ENCODE results near the gene TNPO3. TPM values are rescaled to one million over a fixed set of nuclear protein-coding genes. Genes with fewer than 3 reads are reported as not detected.
A peak's percentile ranks its signal among the peaks of the same experiment; 100 is the strongest.

Gene TNPO3
- total and polyA plus RNA-seq, 2 of the 4 experiments (the other 2 are of a cell fraction) = 24.2 to 77.2 TPM

DNA sequence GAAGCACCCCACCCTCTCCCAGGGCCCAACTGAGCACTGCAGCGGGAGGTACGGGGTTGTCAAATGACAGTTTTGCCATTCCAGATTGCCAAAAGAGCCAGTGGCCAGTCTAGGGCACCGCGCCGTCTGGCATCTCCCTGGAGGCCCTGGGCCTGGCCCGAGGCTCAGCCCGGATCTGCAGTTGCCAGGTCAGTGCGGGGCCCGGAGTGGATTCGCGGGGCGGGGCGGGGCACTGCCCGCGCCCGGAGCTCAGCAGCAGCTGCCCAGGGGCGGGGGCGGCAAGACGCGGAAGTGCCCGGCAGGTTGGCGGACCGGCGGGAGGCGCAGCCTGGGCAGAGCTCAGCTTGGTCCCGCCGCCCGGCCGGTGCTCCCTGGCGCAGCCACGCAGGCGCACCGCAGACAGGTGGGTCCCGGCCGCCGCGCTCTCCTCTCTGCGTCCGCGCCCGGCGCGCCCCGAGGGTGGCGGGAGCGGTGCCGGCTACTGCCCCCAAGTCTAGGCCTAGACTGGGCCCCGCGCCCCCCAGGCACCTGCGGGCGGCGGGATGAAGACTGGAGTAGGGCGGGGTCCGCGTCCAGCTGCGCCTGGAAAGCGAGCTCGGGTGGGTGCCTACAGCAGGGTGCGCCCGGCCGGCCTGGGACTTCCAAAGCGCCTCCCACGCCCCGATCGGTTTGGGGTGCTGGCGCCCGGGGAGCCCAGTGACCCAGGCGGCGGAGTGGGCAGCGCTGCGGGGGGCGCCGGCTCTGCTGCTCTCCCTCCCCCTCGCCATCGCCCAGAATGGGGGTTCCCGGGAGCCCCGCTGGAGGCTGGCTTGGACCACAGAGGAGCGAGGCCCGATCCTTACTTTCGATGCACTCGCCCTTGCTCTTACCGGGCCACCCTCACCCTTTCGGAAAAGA lies 117.0 kb downstream of the TNPO3 start, which contains the start of gene IRF5:
IRF5 (plus strand) TSS at position 281 of the 897 bp plus-strand sequence. CDS start 4,155 bp downstream, outside the sequence.
- peaks cover 82% of the 10 kb centered on the region for H3K27me3 ChIP-seq (ENCODE audit: control insufficient read depth, insufficient read depth, low read length)
- no peak within 1 kb of the TSS for H4K5ac ChIP-seq (ENCODE audit: low read depth, low read length)
- DNase-seq = no peak
- H3K56ac ChIP-seq (ENCODE audit: extremely low read depth, insufficient read depth, low read length) = no peak within 1 kb of the TSS
- peak within 1 kb of the TSS; percentile 75 for H3K4me2 ChIP-seq (ENCODE audit: low read depth, low read length)
- no peak within 1 kb of the TSS for H3K4ac ChIP-seq (ENCODE audit: low read depth, low read length)
- no peak within 1 kb of the TSS for H3K23ac ChIP-seq (ENCODE audit: low read depth, low read length)
- H2BK15ac ChIP-seq (ENCODE audit: low read depth, low read length) = no peak within 1 kb of the TSS
- H3K18ac ChIP-seq (ENCODE audit: low read depth, low read length) = no peak within 1 kb of the TSS
- H3K14ac ChIP-seq (replicated peaks; ENCODE audit: low read depth, low read length) = no peak within 1 kb of the TSS
- no peak within 1 kb of the TSS for H4K8ac ChIP-seq (ENCODE audit: low read depth in 2 of 2, low read length in 2 of 2)
- intact Hi-C loops (cut with micrococcal nuclease) (no loop called here), dilution Hi-C loops (cut with HindIII; ENCODE audit: low sequenced_read_pairs, unreplicated experiment) (no loop called here), in situ Hi-C loops (cut with MboI; ENCODE audit: low sequenced_read_pairs) (no loop called here)
- H4K91ac ChIP-seq (ENCODE audit: insufficient read depth, low read depth, low read length) = no peak within 1 kb of the TSS
- 2% methylated on average over 11 of the region's 83 CpGs; no CpG with 5 or more reads in 1 of the 2 experiments for WGBS, 2 experiments (ENCODE audit: extremely low coverage in 2 of 2, insufficient read length in 1 of 2)
- no peak within 1 kb of the TSS for H2BK5ac ChIP-seq (ENCODE audit: low read depth, low read length, poor library complexity, severe bottlenecking)
- H2BK120ac ChIP-seq (ENCODE audit: low read depth, low read length) = no peak within 1 kb of the TSS
- H4K20me1 ChIP-seq (ENCODE audit: insufficient read depth, low read length) = no peaks in the 10 kb centered on the region; the same call in 1 of the 2 replicates
- no peaks in the 10 kb centered on the region for H3K79me1 ChIP-seq (ENCODE audit: low read depth in 1 of 2, low read length in 2 of 2)
- H3K36me3 ChIP-seq (ENCODE audit: control insufficient read depth, insufficient read depth, low read length) = no peaks in the 10 kb centered on the region
- H3K27ac ChIP-seq (ENCODE audit: insufficient read depth, low read length) = no peak within 1 kb of the TSS
- no peaks in the 10 kb centered on the region for H3K9me1 ChIP-seq (ENCODE audit: insufficient read depth, low read length)
- peak within 1 kb of the TSS; percentile 21 for H3K4me3 ChIP-seq (ENCODE audit: insufficient read depth, low read depth, low read length)
- peak; percentile 43 for ATAC-seq (ENCODE audit: low read depth)
- no peak within 1 kb of the TSS for H2BK20ac ChIP-seq (ENCODE audit: low read depth, low read length)
- peak within 1 kb of the TSS; percentile 70 for H2AFZ ChIP-seq (replicated peaks; ENCODE audit: low read length, poor library complexity)
- ChIA-PET CTCF (no interaction called here), POLR2A (ENCODE audit: unreplicated experiment) (no interaction called here)
- H3K9ac ChIP-seq (ENCODE audit: low read depth, low read length) = no peak within 1 kb of the TSS
- no peaks in the 10 kb centered on the region; the same call in 1 of the 2 replicates for H3K4me1 ChIP-seq (ENCODE audit: control insufficient read depth, insufficient read depth, low read length)
- no peak within 1 kb of the TSS for H2AK5ac ChIP-seq (ENCODE audit: low read depth, low read length)
- no peaks in the 10 kb centered on the region for H3K9me3 ChIP-seq (ENCODE audit: control insufficient read depth, insufficient read depth, low read length)
- H2AK9ac ChIP-seq (replicated peaks; ENCODE audit: low read depth, low read length, poor library complexity) = peak within 1 kb of the TSS; percentile 28
- no TSS peak for BruUV-seq (replicated peaks)
- TF ChIP-seq, protein P1, sequence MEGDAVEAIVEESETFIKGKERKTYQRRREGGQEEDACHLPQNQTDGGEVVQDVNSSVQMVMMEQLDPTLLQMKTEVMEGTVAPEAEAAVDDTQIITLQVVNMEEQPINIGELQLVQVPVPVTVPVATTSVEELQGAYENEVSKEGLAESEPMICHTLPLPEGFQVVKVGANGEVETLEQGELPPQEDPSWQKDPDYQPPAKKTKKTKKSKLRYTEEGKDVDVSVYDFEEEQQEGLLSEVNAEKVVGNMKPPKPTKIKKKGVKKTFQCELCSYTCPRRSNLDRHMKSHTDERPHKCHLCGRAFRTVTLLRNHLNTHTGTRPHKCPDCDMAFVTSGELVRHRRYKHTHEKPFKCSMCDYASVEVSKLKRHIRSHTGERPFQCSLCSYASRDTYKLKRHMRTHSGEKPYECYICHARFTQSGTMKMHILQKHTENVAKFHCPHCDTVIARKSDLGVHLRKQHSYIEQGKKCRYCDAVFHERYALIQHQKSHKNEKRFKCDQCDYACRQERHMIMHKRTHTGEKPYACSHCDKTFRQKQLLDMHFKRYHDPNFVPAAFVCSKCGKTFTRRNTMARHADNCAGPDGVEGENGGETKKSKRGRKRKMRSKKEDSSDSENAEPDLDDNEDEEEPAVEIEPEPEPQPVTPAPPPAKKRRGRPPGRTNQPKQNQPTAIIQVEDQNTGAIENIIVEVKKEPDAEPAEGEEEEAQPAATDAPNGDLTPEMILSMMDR (conservative IDR thresholded peaks at IDR 0.05; ENCODE audit: low read depth, low read length) = no peak
- TF ChIP-seq CEBPB (IDR thresholded peaks at IDR 0.05; ENCODE audit: low read depth, low read length) (no peak), CHD1 (IDR thresholded peaks at IDR 0.05; ENCODE audit: low read depth, low read length) (no peak), BHLHE40 (IDR thresholded peaks at IDR 0.05; ENCODE audit: low read depth, low read length) (no peak), FOS (IDR thresholded peaks at IDR 0.05; ENCODE audit: low read depth, low read length) (no peak), MAZ (IDR thresholded peaks at IDR 0.05; ENCODE audit: borderline replicate concordance, low read depth, low read length) (no peak), SMC3 (IDR thresholded peaks at IDR 0.05; ENCODE audit: low read depth, low read length) (no peak), MAFK (IDR thresholded peaks at IDR 0.05; ENCODE audit: low read depth, low read length) (no peak), RFX5 (IDR thresholded peaks at IDR 0.05; ENCODE audit: low read depth, low read length) (no peak), POLR2A (IDR thresholded peaks at IDR 0.05; ENCODE audit: low read depth, low read length) (no peak), MXI1 (IDR thresholded peaks at IDR 0.05; ENCODE audit: borderline replicate concordance, low read depth, low read length) (no peak), RAD21 (IDR thresholded peaks at IDR 0.05; ENCODE audit: low read length) (no peak), RCOR1 (IDR thresholded peaks at IDR 0.05; ENCODE audit: insufficient replicate concordance, low read length) (no peak)
- TF ChIP-seq, protein P2, sequence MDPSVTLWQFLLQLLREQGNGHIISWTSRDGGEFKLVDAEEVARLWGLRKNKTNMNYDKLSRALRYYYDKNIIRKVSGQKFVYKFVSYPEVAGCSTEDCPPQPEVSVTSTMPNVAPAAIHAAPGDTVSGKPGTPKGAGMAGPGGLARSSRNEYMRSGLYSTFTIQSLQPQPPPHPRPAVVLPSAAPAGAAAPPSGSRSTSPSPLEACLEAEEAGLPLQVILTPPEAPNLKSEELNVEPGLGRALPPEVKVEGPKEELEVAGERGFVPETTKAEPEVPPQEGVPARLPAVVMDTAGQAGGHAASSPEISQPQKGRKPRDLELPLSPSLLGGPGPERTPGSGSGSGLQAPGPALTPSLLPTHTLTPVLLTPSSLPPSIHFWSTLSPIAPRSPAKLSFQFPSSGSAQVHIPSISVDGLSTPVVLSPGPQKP (IDR thresholded peaks at IDR 0.05; ENCODE audit: borderline replicate concordance, low read depth, low read length) = no peak
- TF ChIP-seq, protein P3, sequence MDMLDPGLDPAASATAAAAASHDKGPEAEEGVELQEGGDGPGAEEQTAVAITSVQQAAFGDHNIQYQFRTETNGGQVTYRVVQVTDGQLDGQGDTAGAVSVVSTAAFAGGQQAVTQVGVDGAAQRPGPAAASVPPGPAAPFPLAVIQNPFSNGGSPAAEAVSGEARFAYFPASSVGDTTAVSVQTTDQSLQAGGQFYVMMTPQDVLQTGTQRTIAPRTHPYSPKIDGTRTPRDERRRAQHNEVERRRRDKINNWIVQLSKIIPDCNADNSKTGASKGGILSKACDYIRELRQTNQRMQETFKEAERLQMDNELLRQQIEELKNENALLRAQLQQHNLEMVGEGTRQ (IDR thresholded peaks at IDR 0.05; ENCODE audit: low read depth, low read length) = no peak
